Measurements from ENCODE around the gene NCEH1.
"Not testable (repeated sequence)": the region's sequence is repeated elsewhere in the genome, so short reads cannot be mapped to it uniquely, and the experiment has no call there.

The NCEH1 gene

DNA sequence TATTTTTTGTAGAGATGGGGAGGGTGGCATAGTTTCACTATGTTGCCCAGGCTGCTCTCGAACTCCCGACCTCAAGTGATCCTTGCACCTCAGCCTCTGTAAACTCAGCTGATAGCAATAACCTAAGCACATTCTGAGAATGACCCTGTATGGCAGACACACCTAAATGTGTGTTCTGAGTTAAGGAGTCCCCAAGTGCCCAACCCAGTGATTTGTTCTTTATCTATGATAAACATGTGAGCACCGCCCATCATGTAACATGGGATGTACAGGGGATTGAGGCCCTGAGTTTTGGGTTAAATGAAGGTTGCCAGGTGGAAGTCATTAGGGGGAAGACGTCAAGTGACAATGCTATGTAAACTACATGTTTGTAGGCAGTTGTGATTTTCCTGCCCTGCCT, 5.7 kb downstream of the NCEH1 start:
- no peak for DNase-seq

DNA sequence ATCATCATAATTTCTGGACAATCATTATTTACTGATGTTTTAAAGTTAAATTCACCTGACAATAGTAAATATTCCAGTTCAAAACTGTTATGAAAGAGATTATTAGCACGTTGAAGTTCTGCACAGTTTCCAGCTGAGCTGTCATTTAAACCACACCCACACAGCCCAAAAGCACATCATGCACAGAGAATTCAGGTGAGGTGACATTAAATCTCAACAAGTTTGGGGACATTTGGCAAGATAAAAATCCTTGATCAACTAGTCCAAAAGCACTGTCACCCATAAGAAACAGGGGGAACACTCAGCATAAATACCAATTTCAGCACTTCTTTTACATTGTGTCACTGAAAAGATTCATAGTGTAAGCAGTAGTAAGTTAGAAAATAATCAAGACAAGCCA, 6.9 kb downstream of the NCEH1 start:
- DNase-seq: no peak

DNA sequence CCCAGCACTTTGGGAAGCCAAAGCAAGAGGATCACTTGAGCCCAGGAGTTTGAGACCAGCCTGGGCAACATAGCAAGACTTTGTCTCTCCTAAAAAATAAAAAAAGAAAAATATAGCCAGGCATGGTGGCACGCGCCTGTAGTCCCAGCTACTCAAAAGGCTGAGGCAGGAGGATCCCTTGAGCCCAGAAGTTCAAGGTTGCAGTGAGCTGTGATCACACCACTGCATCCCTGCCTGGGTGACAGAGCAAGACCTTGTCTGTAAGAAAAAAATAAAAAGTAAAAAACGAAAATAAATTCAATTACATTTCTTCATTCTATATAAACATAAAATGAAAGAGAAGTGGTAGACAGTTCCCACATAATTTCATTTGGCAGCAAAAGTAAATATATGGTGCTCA, 8.1 kb downstream of the NCEH1 start:
- DNase-seq: not testable (repeated sequence)

DNA sequence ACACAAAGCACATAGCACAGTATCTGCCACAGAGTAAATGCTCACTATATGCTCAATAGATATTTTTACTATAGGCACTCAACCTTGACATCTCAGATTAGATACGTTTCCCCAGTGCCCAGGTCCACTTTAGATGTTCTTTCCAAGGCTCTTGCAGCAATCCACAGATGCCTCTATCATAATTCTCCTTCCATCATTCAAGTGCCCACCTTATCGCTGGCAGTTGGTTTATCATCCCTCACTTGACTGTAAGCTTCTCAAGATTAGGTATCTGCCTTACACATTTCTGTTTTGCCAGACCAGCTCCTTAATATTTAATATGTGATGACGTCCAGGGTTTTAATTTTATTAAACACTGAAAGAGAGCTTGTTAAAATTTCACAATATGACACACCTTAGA, 8.6 kb downstream of the NCEH1 start:
- DNase-seq: no peak

DNA sequence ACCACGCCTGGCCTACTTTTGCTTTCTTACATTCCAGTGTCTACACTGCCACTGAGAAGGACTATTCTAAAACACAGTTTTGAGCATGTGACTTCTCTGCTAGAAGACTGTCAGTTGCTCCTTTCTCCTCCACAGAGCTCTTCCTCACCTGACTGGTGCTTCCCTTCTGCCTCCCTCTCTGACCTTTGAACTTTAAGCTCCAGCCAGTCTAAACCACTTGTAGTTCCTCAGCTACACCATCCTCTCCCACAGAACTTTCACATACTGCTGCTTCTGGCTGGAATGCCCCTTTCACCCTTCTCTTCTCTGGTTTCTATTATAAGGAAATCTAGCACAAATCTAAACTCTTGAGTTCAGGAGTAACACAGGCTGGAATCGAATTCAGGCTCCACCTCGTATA, 9.1 kb downstream of the NCEH1 start:
- DNase-seq: no peak

DNA sequence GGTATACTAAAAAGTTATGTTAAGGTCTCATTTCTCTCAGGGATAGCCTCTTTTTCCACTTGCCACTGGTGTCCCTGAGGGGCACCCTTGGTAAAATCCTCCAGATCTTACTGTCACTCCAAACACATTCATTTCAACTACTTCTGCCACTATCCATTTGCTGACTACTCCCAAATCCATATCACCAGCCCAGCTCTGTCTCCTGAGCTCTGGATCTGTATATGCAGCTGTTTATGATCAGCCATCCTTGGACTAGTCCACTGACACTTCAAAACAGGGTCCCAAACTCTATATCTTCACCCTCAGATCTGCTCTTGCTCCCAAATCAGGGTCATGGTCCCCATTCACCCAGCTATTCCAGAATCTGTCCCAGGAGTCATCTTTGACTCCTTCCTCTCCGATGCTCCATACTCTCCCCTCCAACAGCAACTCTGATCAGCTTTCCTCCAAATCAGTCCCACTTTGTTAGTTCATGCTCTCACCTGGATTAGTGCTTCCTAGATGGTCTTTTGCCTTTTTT, 9.9 kb downstream of the NCEH1 start:
- DNase-seq: no peak

DNA sequence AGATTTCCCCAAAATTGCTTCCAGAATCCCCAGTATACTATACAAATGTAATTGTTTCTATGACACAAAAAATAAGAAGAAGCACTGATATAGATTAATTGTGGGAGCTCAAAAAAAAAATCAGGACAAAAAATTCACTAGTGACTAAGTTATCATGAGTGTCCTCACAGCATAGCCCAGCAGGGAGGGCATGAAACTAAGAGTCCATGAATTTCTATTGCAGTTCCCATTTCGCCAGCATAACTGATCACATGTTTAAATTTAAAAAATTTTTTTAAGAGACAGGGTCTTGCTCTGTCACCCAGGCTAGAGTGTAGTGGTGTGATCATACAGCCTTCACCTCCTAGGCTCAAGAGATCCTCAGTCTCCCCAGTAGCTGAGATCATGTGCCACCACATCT, 10.6 kb downstream of the NCEH1 start:
- no peak for DNase-seq

DNA sequence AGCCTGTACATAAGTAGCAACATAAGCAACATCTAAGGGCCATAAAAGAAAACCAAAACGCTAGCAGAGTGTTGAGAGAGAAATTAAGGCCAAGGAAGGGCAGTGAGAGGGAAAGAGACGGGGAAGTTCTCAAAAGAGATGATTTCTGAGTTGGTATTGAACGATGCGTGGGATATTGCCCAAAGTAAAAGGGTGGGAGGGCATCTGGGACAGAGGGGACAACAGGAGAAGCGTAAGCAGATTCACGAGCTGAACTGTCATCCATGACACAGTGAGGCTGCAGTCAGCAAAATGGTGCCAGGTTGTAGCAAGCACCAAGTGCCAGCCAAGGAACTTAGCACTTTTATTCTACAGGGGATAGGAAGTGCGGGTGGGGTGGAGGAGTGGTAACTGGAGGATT, 11.8 kb downstream of the NCEH1 start:
- no peak for DNase-seq

DNA sequence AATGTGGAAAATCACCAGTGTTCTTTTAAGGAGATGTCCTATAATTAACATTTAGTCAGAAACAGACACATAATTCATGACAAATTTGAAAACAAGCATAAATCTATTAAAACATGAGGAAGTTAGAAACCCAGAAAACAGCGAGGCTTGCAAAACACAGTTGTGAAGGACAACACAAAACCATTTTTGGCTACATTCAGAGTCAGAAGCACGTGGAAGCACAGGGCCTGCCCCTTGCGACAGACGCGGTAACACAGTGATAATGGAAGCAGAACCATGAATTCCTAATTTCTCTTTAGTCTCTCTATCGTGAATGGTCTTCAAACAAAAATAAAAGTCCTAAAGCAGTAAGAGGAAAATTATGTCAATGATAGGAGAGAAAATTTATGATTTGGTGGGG, 12.2 kb downstream of the NCEH1 start:
- DNase-seq: no peak

DNA sequence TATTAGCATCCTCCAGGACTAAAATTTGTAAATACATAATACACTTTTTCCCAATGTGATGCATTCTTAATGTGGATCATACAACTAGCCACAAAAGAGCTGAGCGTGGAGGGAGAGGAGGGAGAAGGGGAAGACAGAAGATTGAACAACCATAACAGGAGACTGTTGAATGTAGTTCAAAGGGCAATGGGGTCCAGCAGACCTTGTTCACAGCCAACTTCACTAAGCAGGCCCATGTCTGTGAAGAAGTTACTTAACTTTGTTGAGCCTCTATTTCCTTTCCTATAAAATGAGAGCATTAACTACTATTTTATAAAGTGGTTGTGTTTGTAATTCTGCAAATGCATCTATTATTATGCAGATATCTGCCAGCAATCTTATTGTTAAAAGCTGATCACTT, 13.3 kb downstream of the NCEH1 start:
- no peak for DNase-seq

DNA sequence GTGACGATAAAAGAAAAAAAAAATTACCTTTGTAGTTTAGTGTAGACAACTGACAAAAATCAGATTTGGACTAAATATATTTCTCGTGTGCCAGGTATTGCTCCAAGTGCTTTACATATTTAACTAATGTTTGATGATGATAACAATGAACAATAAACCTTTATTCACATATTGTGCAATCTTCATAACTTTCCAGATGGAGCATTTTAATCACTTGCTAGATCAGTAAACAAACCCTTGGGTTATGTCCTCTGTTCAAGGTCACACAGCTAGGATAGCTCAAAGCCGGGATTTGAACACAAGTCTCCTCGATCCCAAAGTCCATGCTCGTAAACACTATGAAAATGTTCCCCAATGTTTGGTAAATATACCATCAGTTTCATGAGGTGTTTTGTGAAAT, 14.5 kb downstream of the NCEH1 start:
- no peak for DNase-seq

DNA sequence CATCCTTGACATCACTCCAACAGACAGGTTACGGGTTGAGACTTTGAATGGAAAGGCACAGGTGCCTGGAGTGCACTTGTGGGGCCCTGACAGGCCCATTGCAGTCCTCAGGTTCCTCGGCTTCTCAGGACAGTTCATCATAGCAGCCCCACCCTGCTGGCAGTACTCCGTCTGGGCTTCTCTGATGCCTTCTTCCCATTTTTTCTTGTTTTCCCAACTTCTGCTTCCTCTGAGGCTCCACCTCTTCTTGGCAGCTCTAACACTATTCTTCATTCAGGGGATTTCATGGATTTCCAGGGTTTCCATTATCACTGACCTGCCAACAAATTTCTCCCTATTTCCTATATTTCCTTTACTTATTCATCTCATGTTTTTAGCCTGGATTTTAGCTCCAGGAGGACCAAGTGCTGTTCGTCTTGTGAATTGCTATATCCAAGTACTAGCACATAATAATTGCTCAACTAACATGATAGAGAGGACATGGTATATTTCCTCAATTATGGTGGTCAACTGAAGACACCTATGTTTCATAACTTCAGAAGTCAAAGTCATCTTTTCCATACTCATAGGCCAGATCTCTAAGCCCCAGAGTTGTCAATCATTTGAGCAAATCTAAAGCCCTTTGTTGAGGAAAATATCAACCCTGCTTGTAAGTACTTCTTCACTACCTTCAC, 16.2 kb downstream of the NCEH1 start:
- no peak for DNase-seq

DNA sequence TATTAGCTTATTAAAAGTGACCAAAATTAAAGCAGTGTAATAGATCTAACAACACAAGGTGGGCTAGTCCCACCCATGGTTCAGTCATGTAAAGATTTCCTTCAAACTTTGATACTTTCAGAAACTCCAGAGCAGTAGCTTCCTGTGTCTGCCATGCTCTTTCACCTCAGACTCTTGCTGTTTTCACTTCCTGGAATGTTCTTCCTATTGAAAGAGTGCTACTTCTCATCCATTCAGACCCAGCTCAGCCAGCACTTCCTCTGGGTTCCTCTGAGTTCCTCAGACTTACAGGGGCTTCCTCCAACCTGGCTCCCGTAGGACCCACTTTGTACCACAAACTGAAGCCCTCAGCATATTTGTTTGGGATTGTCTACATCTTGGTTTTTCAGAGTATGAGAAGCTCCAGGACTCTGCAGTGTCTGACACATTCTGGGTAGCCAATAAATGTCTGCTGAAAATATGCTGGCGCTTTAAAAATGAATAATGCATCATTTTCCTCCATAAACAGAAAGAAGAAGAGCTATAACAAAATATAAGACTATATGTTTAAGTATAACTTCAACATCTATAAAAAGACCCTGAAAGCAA, 18.0 kb downstream of the NCEH1 start:
- no peak for DNase-seq

DNA sequence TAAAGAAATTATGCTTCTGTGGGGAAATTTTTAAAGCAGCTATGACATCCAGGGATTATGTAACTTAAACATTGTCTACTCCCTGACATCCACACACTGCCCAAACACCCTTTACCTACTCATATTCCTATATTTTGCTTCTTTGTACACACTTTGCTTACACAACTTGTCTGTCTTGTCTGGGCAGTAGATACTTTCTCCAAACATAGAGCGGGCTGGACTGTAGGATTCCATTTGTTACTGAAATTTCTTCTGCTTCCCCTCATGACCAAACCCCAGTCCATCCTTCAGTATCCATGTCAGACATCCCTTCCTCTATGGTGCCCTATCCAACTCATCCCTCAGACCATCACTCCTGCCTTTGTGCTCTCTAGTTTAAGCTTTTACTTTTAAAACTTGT, 19.9 kb downstream of the NCEH1 start:
- no peak for DNase-seq

DNA sequence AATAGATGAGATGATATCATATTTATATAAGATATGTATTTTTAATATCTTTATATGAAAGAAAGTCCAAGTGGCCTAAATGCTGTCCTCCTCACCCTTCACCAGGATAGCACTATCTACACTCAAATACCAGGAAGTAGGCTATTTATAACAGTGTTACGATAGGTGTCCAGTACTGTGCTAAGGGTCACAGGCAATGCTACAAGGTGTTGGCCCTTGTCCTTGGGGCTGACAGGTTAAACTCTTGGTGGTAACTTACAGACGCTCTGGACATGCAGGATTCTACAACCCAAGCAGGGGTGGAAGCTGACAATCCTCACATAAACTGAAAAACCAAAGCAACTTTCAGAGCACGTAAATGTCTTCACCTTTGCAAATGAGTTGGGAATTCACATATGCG, 22.3 kb downstream of the NCEH1 start:
- DNase-seq: no peak

DNA sequence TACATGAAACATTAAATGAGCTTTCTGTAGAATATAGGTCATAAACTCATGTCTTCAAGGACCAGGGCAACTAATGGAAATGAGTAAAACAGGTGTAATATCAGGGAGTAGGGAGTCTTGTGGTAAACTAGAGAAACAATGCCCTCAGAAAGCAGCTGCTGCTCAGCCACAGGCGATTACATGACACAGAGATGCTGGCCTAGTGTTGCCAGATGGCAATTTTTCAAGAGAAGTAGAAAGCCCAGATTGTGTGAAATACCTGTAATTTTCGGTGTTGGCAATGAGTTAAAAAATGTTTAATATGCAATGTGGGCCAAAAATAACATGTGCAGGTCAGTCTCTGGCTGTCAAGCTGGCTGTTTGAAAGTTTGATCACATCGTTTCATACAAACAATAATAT, 23.4 kb downstream of the NCEH1 start:
- DNase-seq: no peak

DNA sequence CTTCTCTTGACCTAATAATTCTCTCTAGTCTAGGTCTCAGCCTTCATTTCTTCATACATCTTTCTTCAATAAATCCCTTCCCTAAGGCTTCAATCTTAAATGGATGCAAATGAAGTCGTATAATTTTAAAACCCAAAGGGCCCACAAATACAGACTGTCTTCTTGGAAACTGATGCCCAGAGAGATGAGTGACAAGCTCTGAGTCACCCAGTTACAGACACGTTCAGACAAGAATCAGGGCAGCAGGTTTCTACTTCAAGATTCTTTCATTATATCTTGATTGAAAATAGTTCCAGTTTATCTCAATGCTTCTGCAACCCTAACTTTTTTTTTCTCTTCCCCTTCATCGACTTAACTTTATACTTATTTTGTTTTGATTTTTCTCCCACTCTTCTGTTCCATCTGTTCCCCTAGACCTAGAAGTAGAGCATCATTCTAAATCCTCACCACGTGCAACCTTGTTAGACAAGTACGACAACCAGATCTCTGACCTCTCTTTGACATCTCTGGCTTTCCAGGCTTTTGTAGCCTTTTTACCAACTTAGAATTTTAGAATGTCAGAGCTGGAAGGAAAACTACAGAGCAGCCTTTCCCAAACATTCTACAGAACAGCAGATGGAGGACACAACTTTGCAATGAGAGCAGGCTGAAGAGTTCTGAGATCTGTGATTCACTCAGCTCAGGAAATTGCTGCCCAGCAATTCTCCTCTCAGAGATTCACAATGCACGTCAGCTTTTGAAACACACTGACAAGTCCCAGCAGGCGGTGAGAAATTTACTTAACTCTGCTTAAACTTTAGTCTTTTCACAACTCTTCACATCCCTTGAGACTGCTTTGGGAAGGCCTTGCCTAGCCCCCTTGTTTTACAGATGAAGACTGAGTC, 25.3 kb downstream of the NCEH1 start:
- no peak for DNase-seq

DNA sequence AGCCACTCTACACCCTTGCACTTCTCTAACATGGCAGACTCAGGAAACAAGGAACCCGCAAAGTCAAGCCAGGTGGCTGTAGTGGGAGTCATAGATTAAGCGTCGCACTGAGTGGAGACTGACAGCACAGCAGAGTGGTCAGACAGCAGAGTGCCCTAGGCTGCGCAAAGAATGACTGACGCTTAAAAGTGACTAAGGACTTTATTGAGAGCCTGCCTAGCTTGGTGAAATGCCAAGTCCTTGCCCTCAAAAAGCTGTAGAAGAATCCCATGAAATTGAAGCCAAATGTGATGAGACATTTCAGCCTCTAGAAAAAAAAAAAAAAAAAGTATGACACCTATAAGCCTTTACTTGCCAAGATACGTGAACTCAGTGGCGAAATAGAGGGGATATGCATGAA, 30.2 kb downstream of the NCEH1 start:
- DNase-seq: no peak

DNA sequence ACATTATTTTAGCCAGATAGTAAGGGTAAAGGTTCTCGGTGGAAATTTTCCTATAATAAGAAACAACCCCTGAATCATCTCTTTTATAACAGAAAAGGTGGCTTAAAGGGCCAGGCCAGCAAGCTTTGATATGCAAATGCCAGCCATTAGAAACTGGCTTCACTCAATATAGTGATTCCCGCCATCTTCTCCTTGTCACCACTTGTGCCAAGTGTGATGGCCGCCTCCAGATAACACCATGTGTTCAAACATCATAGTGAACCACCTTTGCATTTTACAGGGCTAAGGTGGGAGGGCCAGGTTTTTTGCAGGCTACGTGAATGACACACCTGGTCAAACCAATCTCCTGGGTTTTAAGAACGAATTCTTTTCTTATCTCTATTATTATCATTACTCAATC, 31.3 kb downstream of the NCEH1 start:
- DNase-seq: no peak

DNA sequence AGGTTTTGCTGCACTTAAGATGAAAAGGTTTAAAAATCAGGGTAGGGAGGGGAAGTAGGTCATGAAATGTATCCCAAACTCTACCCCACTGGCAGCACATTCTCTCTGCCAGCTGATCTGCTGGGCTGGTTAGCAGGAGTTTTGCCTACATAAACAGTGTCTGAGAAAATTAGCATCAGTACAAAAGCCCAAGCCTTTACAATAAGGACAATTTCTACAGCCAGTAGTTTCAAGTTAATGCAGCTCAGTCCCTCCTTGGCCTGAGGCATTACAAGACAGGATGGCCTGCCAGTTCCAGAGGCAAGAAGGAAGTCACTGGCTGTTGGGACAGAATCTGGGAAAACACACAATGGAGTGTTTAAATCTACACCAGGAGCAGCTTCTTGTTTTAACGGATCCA, 32.8 kb downstream of the NCEH1 start:
- no peak for DNase-seq

DNA sequence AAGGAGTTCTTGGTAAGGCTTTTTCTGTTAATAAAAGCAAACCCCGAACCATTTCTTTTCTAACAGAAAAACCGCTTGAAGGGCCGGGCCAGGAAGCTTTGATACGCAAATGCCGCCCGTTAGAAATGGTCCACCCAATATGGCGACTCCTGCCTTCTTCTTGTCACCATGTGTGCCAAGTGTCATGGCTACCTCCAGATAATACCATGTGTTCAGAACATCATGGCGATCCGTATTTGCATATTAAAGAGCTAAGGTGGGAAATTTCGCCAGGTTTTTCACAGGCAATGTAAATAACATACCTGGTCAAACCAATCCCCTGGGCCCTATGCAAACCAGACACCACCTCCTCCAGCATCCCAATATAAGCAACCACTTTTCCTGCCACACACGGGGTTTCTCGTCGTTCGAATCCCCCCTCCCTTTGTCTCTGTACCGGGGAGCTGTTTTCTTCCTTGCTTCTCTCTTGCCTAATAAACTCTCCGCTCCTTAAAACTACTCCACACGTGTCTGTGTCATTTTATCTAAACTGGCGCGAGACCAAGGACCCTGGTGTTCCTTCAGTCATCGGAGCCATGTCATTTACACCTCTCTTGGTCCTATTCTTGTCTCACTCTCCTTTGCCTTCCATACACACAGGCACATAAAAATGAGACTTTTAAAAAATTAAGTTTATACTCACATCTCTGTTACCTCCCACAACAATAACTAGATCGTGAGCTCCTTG, 34.5 kb downstream of the NCEH1 start:
- DNase-seq: no peak

DNA sequence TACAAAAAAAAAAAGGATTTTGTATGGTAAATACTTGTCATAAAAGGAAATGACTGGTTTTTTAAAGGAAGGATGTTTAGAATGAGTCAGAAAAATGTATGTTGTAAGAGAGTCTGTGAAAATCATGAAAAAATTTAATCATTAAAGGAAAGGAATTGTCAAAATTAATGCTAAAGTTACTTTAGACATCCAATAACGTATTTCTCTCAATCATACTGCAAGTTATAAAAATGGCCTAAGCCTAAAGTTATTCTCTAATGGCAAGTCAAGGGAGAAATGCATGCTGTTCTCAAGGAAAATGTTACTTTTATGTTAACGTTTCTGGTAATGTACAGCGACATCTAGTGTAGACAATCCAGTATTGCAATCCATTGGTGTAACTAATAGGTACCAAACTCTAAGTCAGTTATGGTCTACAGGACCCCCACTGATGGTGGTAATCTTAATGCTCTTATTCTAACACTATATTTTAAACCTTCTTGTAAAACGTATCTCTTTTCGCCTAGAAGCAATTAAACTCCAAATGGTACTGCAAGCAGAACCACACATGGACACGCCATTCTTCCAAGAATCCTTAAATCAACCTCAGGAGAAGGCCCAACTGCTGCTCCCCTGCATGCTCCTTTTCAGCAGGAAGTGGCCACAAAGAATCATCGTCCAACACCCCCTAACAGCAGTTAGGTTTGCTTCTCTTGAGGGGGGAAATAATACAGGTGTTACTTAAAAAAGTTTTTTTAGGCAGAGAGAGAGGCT, 35.2 kb downstream of the NCEH1 start:
- DNase-seq: no peak

Data from T1000 (cell line).